ENCODE measurements around the gene BRIP1.
"Not testable (repeated sequence)": the region's sequence is repeated elsewhere in the genome, so short reads cannot be mapped to it uniquely, and the experiment has no call there.

BRIP1 gene

DNA sequence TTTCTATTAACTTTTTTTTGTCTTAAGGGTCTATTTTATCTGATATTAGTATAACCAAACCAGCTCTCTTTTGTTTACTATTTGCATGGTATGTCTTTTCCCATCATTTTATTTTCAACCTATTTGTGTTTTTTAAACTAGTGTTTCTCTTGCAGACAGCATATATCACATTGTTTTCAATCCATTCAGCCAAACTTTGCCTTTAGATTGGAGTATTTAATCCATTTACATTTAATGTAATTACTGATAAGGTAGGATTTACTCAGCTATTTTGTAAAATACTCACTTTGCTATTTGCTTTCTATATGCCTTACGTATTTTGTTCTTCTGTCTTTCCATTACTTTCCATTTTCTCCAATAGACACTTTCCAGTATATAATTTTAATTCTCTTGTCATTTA lies 164.3 kb downstream of the BRIP1 start:
- no peak for DNase-seq (ENCODE audit: low read depth in 2 of 2)

DNA sequence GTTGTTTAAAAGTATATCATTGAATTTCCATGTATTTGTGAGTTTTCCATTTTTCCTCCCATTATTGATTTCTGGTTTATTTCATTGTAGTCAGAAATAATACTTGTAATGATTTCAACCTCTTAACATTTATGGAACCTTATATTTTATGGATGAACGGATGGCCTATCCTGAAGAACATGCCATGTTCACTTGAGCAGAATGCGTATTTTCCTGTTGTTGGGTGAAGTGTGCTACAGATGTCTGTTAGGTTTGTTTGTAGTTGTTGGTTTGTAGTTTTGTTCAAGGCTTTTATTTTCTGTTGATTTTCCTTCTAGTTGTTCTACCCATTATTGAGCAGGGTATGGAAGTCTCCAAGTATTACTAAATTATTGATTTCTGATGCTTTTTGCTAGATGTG lies 165.1 kb downstream of the BRIP1 start:
- no peak for DNase-seq (ENCODE audit: low read depth in 2 of 2)

DNA sequence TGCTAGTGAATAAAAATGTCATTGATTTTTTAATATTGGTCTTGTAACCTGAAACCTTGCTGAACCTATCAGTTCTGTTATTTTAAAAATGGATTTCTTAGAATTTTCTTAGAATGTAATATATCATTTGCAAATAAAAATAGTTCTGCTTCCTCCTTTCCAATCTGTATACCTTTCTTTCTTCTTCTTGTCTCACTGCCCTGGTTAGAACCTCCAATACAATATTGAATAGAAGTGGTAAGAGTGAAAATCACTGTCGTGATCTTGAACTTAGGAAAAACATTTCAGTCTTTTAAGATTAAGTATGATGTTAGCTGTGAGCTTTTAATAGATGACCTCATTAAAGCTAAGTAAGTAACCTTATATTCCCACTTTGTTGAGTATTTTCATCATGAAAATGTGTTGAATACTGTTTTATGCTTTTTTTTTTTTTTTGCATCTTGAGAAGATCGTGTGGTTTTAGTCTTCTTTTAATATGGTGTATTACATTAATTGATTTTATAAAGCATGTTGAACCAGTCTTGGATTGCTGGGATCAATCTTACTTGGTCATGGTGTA lies 167.5 kb downstream of the BRIP1 start:
- DNase-seq (ENCODE audit: low read depth in 2 of 2): no peak

- DNase-seq (ENCODE audit: low read depth in 2 of 2): no peak
Observed at GRCh38 chr17:61694095-61694494, 169.2 kb downstream of the BRIP1 start.

DNA sequence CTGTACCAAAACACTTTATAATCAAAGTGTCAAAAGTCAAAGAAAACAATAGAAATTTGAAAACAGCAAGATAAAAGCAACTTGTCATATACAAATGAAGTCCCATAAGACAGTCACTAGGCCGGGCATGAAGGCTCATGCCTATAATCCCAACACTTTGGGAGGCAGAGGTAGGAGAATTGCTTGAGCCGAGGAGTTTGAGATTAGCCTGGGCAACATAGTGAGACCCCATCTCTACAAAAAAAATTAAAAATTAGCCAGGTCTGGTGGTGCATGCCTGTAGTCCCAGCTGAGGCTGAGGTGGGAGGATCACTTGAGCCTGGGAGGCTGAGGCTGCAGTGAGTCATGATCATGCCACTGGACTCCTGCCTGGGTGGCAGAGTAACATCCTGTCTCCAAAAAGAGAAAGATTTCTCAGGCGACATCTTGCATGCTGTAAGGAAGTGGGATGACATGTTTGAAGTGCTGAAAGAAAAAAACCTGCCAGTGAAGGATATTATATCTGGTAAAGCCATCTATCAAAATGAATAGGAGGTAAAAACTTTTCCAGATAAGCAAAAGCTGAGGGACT lies 173.6 kb downstream of the BRIP1 start:
- DNase-seq (ENCODE audit: low read depth in 2 of 2): no peak

GRCh38 chr17:61687769-61688168 lies 175.6 kb downstream of the BRIP1 start:
- DNase-seq (ENCODE audit: low read depth in 2 of 2): no peak

- no peak for DNase-seq (ENCODE audit: low read depth in 2 of 2)
Observed at GRCh38 chr17:61686113-61686512, 177.2 kb downstream of the BRIP1 start.

DNA sequence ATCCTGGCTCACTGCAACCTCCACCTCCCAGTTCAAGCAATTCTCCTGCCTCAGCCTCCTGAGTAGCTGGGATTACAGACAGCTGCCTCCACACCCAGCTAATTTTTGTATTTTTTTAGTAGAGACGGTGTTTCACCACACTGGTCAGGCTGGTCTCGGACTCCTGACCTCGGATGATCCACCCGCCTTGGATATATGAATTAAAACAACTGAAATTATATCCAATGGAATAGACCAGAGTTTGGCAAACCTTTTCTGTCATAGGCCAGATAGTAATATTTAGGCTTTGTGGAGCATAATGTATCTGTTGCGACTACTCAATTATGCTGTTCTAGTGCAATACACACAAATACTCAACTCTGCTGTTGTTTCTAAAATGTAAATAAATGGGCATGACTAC lies 178.5 kb downstream of the BRIP1 start:
- no peak for DNase-seq (ENCODE audit: low read depth in 2 of 2)

DNA sequence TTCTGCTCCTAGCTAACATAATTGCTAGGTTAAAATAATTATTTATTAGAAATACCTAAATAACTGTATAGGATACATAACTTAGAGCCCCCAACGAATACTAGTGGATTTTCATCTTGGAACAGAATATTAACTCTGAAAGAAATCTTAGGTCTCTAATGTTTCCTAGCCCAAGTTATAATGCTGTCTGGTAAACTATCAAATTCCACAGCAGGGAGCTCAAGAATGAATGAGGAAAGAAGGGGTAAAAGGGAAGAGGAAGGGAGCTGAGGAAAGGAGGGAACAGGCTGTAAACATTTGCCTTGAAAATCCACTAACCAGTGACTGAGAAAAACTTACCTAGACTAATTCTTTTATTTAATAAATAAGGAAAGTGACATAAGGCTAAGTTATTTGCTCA lies 179.2 kb downstream of the BRIP1 start:
- DNase-seq (ENCODE audit: low read depth in 2 of 2): no peak

GRCh38 chr17:61683466-61683865 lies 179.9 kb downstream of the BRIP1 start:
- no peak for DNase-seq (ENCODE audit: low read depth in 2 of 2)

- DNase-seq (ENCODE audit: low read depth in 2 of 2): no peak
Observed at GRCh38 chr17:61680921-61681320, 182.4 kb downstream of the BRIP1 start.

- no peak for DNase-seq (ENCODE audit: low read depth in 2 of 2)
Observed at GRCh38 chr17:61678339-61678738, 185.0 kb downstream of the BRIP1 start.

DNA sequence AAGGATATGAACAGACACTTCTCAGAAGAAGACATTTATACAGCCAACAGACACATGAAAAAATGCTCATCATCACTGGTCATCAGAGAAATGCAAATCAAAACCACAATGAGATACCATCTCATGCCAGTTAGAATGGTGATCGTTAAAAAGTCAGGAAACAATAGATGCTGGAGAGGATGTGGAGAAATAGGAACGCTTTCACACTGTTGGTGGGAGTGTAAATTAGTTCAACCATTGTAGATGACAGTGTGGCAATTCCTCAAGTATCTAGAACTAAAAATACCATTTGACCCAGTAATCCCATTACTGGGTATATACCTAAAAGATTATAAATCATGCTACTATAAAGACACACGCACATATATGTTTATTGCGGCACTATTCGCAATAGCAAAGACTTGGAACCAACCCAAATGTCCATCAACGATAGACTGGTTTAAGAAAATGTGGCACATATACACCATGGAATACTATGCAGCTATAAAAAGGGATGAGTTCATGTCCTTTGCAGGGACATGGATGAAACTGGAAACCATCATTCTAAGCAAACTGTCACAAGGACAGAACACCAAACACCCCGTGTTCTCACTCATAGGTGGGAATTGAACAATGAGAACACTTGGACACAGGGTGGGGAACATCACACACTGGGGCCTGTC lies 186.0 kb downstream of the BRIP1 start:
- DNase-seq (ENCODE audit: low read depth in 2 of 2): not testable (repeated sequence)

- DNase-seq (ENCODE audit: low read depth in 2 of 2): not testable (repeated sequence)
Observed at GRCh38 chr17:61676522-61676921, 186.8 kb downstream of the BRIP1 start.

DNA sequence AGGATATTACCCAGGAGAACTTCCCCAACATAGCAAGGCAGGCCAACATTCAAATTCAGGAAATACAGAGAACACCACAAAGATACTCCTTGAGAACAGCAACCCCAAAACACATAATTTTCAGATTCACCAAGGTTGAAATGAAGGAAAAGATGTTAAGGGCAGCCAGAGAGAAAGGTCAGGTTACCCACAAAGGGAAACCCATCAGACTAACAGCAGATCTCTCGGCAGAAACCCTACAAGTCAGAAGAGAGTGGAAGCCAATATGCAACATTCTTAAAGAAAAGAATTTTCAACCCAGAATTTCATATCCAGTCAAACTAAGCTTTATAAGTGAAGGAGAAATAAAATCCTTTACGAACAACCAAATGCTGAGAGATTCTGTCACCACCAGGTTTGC lies 188.7 kb downstream of the BRIP1 start:
- DNase-seq (ENCODE audit: low read depth in 2 of 2): not testable (repeated sequence)

DNA sequence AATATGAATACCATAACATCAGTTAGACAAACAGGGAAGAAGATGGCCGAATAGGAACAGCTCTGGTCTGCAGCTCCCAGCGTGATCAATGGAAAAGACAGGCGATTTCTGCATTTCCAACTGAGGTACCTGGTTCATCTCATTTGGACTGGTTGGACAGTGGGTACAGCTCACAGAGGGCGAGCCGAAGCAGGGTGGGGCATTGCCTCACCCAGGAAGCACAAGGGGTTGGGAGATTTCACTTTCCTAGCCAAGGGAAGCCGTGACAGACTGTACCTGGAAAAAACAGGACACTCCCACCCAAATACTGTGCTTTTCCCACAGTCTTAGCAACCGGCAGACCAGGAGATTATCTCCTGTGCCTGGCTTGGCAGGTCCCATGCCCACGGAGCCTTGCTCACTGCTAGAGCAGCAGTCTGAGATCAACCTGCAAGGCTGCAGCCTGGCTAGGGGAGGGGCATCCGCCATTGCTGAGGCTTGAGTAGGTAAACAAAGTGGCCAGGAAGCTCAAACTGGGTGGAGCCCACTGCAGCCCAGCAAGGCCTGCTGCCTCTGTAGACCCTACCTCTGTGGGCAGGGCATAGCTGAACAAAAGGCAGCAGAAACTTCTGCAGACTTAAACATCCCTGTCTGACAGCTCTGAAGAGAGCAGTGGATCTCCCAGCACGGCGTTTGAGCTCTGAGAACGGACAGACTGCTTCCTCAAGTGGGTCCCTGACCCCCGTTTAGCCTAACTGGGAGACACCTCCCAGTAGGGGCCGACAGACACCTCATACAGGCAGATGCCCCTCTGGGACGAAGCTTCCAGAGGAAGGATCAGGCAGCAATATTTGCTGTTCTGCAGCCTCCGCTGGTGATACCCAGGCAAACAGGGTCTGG lies 190.1 kb downstream of the BRIP1 start:
- DNase-seq (ENCODE audit: low read depth in 2 of 2): not testable (repeated sequence)

- no peak for DNase-seq (ENCODE audit: low read depth in 2 of 2)
Observed at GRCh38 chr17:61672140-61672539, 191.2 kb downstream of the BRIP1 start.

GRCh38 chr17:61670691-61671090 lies 192.6 kb downstream of the BRIP1 start:
- no peak for DNase-seq (ENCODE audit: low read depth in 2 of 2)

DNA sequence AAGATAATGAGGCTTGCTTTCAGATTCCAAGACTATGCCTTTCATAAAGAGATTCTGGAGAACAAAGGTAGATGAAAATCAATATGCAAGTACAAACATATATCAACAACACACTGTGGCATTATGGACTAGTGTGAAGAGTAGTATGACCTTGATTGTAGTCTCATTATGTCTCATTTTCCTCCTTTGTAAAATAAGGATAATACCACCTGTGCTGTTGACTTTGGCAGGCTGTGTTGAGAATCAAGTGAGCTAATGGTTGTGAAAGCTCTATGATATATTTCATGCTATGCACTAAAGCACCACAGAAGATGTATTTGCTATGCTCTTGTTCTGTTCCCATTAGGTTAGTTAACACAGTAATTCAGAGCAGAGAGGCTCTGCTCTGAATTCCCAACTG lies 193.8 kb downstream of the BRIP1 start:
- no peak for DNase-seq (ENCODE audit: low read depth in 2 of 2)

DNA sequence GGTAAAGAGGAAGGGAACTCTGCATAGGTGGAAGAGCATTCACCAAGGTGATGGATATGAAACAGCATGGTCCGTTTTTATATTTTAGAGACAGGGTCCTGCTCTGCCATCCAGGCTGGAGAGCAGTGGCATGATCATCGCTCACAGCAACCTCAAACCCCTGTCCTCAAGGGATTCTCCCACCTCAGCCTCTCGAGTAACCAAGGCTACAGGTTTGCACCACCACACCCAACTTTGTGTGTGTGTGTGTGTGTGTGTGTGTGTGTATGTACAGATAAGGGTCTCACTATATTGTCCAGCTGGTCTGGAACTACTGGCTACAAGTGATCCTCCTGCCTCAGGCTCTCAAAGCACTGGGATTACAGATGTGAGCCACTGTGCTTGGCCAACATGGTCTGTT lies 194.8 kb downstream of the BRIP1 start:
- DNase-seq (ENCODE audit: low read depth in 2 of 2): no peak

- DNase-seq (ENCODE audit: low read depth in 2 of 2): not testable (repeated sequence)
Observed at GRCh38 chr17:61666406-61667088, 196.8 kb downstream of the BRIP1 start.

DNA sequence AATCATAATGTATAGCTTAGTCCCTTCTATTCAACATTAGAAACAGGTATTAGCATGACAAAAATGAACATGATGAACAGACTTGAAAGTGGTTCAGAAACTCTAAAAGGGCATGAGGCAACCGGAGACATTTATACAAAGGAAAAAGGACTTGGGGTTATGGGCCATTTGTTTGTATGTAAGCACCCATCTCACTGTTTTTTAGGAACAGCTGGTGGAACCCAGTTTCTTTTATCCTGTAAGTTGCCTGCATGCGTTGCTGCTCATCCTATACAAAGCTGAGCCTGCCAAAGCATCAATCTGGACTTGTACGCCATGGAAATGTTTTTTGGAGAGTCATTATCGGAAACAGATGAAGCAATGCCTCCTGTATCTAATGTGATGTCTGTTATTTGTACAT lies 200.0 kb downstream of the BRIP1 start:
- no peak for DNase-seq (ENCODE audit: low read depth in 2 of 2)

Measured in fibroblast of skin of left quadriceps (primary cell).